Stimulated activated CD8-positive, alpha-beta memory T cell treated with anti-CD3 and anti-CD28 coated beads, Interleukin-15, amount 100 ng/mL, for 1 hour (primary cell): ENCODE data around the gene SEMA3A.
"Not testable (repeated sequence)": the region's sequence is repeated elsewhere in the genome, so short reads cannot be mapped to it uniquely, and the experiment has no call there.

Experiments
- DNase-seq: peaks from one replicate; pipeline ENCODE4 v3.0.0-alpha.2; 2020; ENCODE audit warnings: low read depth

SEMA3A gene

DNA sequence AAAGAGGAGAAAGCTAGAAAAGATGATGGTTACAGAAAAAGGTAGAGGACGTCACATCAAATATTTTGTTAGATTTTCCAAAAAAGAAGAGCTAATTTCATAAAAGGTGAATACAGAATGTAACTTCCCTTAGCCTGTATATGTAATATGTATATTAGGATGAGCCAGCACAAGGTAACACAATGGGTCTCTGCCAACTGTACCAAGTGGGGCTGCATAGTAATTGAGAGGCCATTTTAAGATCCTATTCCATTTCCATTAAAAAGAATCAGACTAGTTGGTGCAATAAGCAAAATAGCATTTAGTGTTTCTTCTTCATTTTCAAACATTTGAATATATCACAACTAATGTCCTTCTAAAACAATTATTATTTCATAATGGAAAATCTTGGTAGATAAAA is 134.6 kb downstream of the SEMA3A start:
- DNase-seq = no peak

DNA sequence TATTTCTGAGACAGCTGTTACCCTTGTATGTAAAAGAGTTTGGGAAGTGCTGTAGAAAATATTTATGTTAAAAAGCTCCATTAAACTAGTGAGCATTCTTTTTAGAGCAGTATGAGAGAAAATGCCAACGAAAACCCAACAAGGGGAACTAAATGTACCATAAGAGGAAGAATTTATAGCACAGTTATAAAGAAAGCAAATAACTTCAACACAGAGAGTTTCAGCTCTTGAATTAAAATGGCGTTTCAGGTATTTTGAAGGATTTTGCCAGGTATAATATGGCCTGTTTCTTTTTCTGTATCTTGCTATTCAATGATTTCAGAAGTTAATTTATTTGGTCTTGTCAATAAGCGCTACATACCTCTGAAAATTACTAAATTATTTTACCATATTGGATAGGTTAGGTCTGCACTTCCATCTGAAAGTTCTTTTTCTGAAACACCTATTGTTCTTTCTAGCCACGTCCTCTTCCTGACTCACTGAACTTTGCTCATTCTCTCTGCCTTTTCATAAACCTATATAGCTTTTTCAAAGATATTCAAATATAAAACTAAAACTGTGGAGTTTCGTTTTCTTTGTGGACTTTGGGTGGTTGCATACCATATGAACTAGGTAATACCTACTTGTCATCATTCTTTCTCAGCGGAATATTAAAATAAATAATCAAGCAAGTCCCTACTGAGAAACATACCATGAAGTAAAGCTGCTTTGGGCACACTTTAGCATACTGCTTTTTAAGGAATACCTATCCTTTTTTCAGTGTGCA is 136.1 kb downstream of the SEMA3A start:
- DNase-seq = no peak

DNA sequence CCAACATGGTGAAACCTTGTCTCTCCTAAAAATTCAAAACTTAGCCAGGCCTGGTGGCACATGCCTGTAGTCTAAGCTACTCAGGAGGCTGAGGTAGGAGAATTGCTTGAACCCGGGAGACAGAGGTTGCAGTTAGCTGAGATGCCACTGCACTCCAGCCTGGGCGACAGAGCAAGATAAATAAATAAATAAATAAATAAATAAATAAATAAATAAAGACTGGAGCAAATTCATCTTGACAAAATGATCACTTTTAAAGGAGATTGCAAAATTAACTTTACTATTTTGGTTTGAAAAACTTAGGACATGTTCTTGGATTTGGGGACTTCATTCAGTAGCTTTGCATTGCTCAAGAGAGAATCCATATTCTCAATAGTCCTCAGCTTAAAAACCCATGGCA is 137.0 kb downstream of the SEMA3A start:
- no peak for DNase-seq

DNA sequence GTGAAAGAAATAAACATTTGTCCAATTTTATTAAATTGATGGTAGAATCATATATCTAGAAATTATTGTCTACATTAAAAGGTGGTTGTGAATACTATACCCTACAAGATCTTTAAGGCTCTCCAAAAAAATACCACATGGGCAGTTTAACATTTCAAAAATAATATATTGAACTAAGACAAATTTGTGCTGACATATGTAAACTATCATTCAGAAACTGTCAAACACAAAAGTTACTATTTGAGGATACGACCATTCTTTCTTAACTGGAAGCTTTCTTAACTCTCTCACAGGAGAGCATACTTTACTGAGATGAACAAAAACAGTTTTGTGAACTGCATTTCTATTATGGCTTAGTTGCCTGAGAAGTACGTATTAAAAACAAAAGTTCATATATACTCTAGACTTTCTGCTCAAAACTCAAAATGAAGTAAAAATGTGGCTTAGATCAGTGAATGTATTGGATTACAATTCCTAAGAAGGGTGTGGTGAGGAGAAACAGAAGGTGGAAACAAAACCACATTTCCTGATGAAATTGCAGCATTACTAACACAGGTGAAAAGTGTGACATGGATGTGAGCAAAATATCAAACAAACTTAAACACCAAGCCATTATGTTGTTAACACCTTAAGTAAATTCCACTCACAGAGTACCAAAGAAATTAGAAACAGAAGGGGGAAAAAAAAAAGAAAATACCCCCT is 138.5 kb downstream of the SEMA3A start:
- no peak for DNase-seq

DNA sequence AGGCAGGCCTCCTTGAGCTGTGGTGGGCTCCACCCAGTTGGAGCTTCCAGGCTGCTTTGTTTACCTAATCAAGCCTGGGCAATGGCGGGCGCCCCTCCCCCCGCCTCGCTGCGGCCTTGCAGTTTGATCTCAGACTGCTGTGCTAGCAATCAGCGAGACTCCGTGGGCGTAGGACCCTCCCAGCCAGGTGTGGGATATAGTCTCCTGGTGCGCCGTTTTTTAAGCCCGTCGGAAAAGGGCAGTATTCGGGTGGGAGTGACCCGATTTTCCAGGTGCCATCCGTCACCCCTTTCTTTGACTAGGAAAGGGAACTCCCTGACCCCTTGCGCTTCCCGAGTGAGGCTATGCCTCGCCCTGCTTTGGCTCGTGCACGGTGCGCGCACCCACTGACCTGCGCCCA is 139.4 kb downstream of the SEMA3A start:
- not testable (repeated sequence) for DNase-seq

DNA sequence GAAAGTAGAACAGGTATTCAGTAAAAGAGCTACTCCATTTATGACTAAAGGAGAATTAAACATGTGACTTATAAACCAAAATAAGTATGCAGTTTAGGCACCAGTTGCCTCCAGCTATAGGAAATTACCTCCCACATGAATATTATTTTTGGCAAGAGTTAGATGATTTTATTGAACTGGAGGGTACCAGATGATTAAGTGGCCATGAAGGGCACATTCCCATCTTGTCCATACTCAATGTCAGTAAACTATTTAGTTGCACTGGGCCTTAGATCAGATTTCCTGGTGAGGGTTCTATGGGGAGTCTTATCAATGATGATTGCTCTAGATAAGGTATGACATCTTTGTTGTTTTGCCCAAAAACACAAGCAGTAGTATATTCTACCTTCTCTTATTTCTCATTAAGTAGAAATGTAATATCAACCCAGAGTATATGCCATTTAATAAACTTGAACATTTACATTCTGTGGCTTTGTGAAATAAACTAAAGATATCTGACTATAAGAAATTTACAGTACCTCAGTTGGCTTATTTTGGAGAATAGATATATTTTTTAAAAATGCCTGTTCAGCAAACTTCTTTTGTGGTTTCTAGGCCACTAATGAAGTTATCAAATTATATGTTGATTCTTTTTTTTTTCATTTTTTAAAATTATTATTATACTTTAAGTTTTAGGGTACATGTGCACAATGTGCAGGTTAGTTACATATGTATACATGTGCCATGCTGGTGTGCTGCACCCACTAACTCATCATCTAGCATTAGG is 145.3 kb downstream of the SEMA3A start:
- no peak for DNase-seq

DNA sequence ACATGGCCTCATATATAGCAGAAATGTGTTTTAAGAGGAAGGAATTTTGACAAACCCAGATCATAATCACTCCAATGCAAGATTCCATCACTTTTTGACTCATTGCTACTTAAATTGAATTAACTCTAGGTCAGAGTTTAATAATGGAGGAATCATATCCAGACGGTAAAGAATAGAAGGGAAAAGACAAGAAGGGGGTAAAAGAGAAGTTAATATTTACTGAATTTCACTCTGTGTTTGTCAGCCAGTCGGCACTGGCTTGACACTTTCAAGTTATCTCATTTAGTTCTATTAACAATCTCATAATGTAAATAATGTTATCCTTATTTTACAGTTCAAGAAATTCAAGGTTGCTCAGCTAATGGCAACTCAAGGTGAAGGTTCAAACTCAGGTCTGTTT is 147.5 kb downstream of the SEMA3A start:
- no peak for DNase-seq

DNA sequence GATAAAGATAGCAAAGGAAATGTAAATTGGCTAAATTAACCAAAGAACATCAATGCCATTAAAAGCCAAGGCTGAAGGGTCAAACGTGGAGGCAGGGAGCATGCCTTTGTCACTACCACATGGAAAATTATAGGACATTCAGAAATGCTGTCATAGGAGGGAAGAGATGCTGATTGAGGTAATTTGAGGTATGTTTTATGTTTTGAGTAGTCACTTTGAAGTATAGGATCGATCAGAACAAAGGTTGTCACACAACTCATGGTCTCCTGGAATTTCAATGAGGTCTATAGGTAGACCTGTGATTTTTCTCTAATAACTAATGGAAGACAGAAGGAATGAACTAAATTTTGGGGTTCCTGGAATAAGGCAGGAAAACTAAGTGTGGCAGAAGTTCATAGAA is 149.8 kb downstream of the SEMA3A start:
- no peak for DNase-seq

DNA sequence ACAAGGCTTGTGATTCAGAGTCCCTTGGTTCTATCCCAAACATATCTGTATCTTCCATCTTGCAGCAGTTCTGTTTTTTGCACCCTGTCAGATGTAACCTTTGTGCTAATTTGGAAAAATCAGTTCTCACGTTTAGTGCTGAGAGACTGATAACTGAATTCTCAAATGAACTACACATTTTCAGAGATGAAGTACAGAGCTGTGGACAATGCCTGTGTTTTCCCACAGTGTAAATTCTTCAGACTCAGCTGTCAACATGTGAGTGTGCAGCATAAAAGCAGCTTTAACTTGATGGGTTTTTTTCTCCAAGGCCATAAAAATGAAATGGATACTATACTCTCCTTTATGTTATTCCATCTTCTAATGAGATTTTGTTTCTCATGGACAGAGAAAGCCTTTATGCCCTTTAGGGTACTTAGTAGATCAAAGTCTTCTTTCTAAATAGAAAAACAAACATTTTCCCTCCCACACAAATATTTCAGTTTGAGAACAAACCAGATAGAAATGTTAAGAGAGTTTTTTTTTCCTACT is 150.9 kb downstream of the SEMA3A start:
- DNase-seq = no peak

DNA sequence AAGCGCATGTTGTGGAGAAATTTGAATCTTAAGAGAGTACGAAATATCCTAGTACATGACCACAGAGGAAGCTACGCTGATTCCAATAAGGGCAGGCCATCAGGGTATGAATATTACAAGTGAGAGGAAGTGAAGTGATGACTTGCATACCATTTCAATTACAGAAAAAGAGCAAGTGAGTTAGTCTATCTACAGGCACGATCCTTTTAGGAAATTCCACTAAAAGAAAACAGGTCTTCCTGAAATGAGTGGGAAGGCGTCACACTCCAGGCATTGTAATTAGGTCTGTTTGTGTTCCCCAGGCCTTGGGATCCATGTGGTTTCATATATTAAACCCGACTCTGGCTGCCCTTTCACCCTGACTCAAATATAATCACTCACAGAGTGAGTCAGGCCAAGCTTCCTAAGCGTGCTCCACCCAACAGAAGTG is 152.5 kb downstream of the SEMA3A start:
- no peak for DNase-seq

DNA sequence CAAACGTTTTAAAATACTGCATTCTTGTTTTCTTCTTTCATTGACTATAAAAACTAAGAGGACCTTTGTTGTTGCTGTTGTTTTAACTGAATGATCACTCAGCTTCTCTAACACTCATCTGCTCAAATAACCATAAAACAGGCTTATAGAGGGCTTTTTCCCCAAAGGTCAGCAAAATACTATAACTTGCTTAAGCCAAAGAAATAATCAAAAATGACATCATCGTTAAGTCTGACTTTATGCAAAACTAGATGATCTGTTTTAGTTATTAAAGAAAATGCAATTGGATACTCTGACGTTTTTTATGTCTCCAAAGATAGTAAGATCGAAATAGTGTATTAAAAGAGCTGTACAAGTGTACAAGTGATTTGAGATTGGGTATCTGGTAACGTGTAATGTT is 152.9 kb downstream of the SEMA3A start:
- no peak for DNase-seq

DNA sequence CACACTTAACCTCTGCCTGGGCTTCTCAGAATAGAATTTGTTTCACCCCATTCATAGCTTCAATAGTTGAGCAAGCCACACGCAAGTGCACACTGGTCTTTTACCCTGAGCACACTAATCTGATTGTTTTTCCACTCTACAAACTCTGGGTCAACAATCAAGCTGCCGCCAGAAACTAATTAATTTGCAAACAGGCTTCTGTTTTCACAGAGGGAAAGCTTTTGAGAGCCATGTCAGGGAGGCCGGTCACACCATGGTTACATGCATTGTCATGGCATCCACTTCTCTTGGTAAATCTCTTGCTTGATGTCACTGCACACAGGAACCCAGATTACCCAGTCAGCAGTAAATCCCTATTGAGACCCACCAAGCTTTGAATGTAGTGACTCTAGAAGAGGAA is 154.2 kb downstream of the SEMA3A start:
- DNase-seq = no peak

DNA sequence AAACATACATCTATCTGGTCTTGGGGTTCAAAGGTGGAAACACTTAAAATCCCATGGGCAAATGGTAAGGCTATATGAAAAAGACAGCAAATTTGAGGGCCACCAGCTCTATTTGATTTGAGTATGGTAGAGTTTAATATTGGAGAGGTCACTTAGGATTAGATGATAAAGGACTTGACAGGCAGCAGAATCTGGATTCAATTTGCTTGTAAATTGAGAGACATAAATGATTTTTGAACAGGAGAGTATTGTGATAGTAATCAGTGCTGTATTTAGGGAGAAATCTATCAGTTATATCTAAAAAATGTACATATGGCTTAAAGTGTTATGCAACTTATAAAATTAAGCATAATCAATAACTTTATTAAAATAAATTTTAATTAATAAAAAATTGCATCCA is 155.2 kb downstream of the SEMA3A start:
- no peak for DNase-seq

DNA sequence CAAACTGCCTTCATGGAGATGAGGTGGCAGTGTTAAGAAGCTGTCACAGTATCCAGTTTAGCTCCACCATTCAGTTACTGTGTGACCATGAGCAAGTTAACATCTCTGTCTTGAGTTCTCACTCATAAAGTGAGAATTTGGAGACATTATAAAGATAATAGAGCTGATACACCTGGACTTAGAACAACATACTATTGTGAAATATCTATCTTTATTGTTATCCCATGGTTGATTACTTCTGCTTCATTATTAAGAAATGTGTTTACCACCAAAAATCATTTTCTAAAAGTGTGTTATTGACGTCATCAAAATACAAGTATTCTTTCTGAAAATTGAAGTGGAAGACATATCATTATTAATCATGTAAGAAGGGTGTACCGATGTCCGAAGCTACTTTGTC is 166.9 kb downstream of the SEMA3A start:
- DNase-seq = no peak

DNA sequence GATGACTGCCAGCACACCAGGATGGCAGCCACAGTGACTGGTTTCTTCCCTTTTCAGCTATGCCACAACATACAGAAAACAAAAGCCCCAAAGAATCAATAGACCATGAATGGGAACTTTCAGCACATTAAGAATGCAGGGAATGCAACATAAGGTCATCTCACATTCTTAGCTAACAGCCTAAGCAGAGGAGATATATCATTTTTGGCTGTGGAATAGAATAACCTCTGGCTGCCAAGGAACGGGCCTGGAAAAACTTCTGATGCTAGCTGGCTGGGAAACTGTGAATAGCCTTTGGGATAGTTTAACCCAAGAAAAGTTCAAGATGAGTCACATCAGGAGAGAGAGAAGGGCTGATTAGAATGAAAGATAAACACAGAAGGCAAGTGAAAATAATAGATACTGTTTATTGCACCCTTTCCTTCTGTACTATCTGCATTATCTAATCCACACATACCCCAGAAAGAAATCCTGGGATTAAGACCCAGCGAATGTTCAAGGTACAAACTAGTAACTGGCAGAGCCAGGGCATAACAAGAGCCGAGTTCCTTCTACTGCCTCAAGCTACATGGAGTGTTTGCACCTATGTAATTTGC is 169.2 kb downstream of the SEMA3A start:
- DNase-seq = no peak

DNA sequence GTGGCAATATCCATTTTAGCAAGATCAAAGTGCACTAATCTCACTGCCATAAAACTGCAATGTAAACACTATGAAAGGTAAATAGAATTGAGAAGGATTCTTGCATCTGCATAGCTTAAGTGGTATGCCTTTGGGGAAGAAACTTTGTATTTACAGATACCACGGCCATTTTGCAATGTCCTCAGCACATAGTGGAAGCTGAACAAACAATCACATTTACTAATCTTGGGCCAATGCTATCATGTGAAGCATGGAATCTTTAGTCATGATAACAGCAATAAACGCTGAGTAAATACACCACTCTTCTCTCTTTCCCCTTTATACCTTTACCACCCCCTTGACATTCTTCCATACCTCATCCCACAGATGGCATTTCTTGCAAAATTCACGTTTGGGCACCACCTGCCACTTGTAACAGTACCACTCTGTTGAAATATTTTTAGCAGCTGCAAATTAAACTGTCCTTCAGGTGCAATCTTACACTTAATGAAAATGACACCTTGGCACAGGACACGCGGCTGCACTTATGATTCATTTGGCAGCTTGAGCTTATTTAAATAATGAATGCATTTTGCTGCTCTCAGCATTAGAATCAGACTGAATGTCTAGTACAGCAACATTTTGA is 171.8 kb downstream of the SEMA3A start:
- no peak for DNase-seq

DNA sequence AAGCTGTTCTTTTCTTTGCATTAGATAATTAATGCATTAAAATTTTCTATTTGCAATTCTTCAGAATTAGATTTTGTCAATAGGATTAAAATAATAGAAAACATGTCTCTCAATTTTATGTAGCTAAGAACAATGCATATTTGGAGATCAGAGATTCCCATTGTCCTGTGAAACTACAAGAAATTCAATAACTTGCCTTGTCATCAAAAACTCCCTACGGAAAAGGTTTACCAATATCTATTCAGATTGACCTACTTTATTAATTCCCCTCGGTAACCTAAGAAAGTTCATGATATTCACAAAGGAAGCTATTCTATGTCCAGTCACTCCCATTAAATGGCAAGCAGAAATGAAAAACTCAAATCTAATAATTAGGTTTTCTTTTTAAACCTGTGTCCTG is 172.6 kb downstream of the SEMA3A start:
- DNase-seq = no peak

DNA sequence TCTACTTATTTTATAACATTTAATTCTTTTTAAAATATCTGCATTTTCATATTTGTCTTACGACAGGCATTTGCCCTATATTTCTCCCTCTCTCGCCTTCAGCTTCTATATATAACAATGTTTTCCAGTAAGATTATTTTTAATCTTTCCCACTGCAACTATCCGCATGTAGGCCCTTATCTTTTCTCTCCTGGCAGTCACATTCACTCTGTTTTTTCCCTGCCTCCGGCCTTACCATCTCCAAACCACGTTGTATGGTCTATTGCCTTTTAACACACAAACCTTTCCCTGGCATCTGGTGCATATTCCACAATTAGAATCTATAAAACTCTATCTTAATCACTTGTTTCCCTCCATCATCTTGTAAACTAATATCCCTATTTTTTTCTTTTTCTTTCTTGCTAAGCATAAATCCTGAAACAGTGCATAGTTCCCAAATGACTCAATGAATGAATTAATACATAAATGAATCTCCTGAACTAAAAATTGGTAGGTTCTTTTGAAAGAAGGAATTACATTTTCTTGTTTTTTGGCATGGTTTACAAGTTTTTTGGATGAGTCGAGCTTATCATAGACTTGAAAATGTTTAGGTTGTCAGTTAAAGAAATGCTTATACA is 173.2 kb downstream of the SEMA3A start:
- no peak for DNase-seq

DNA sequence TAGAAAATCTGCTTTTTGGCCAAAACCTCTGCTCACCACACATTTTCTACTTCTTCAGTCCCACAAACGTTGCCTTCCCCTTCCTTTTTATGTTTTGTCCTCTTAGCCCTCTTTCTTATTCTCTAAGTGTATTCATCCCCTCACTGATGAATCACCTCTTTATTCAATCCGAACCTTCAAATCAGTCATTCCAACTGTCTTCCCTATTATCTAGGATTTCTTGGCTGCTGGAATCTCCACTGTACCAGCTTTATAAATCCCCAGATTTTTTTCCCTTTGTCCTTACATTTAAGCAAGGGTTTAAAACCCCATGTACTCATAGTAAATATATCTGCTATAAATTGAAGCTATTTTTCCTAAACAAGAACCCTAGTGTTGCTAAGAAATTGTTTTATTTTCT is 176.9 kb downstream of the SEMA3A start:
- no peak for DNase-seq

DNA sequence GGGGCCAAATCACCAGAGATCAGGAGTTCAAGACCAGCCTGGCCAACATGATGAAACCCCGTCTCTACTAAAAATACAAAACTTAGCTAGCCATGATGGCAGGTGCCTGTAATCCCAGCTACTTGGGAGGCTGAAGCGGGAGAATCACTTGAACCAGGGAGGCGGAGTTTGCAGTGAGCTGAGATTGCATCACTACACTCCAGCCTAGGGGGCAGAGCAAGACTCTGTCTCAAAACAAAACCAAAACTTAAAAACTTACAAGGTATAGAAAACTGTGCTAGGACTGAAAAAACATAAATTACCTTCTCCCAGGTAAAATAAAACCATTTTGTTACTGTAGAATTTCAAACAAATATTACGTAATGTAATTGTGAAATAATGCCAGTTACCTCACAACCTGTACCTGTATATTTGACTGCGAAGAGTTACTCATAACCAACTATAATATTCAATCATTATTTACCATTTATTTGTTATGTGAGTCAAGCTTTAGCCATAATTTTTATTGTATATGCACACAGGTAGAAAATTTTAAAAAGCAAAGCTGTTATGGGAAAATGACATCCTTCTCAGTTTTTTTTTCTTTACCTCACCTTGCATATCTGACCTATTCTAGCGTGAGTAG is 180.9 kb downstream of the SEMA3A start:
- no peak for DNase-seq

DNA sequence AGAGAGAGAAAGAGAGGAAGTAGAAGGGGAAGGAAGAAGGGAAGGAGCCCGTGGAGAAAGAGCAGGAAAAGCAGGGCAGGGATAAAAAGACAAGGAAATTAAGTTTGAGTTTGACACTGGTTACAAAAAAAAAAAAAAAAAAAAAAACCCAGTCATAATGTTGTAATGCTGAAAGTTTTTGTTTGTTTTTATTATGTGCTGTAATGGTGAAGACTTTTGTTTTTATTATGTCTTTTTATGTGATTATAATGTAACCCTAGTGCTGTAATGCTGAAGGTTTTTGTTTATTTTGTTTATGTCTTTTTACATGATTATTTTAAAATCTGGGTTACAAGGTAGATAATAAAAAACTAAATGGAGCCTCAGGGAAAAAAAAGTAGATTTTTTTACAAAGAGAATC is 184.8 kb downstream of the SEMA3A start:
- DNase-seq = no peak
